HG02981 (cell line): ENCODE data around the gene RPS18.
"Not testable (repeated sequence)": the region's sequence is repeated elsewhere in the genome, so short reads cannot be mapped to it uniquely, and the experiment has no call there.

ENCODE experiments used
- ATAC-seq: cut with Tn5 transposase; IDR thresholded peaks from one replicate; pipeline ENCODE4 v1.9.1; 2021; ENCODE audit warnings: mild to moderate bottlenecking, moderate library complexity; ENCODE audit not compliant: unreplicated experiment

Gene RPS18

DNA sequence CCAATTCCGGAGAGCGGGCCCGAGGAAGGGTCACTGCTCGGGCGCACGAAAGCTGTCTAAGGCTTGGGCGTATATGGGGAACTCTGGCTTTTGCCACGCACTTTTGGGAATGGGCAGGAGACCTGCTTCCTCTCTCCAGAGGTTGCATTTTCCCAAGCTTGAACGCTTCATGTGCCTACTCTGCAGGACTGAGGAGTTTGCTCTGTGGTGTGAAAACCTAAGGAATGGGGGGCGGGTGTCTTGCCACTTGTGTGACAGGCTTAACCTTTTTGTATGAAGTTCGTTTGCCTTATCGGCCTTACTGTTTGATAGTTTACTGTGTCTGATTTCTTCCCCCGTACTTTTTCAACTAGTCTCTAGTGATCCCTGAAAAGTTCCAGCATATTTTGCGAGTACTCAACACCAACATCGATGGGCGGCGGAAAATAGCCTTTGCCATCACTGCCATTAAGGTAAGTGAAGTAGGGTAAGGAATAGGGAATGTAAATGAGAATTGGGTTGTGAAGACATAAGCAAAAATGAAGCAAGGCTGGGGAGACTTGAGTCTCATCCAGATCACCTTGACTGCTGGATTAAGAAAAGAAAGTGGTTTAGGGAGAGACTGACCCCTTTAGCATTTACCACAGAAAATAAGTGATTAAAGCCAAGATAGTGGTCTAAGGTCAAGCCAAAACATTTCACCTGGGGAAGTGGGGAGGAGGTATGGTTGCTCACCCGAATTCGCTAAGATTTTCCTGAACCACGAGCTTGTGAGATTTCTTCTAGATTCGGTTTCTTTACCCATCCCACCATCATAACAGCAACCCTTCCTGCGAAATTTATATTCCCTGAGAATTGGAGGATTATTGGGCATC, 627 bp downstream of the RPS18 start:
- peak; percentile 8 for ATAC-seq

DNA sequence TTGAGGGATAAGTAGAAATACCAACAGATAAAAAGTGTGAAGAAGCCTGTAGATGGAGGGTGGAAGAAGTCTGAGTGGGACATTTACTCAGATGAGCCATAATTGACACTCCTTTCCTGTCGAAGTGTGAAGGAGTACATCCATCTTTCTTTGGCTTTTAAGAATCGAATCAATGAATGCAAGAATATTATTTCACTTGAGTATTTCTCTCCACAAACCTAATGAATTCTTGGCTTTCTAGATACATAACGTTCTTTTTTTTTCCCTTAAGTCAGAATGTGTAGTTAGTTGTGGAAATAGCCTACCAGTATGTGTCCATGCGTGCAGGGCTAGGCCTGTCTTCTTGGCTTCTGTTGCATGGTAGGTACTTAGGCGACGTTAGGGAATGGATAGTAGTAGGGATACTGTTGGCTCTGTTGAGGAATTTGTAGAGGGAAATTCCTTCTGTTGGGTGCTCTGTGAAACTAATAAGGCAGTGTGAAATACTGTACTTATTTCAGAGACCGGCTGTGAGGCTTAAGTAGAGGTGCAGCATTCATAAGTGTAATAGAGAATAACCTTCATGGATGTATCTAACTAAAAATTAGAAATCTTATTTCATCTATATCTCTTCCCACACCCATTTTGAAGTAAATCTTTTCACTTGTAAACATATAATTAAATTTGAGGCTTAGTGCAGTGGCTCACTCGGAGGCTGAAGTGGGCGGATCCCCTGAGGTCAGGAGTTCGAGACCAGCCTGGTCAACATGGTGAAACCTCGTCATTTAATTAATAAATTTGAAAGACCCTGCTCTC, 1.5 kb downstream of the RPS18 start:
- ATAC-seq, result no peak

DNA sequence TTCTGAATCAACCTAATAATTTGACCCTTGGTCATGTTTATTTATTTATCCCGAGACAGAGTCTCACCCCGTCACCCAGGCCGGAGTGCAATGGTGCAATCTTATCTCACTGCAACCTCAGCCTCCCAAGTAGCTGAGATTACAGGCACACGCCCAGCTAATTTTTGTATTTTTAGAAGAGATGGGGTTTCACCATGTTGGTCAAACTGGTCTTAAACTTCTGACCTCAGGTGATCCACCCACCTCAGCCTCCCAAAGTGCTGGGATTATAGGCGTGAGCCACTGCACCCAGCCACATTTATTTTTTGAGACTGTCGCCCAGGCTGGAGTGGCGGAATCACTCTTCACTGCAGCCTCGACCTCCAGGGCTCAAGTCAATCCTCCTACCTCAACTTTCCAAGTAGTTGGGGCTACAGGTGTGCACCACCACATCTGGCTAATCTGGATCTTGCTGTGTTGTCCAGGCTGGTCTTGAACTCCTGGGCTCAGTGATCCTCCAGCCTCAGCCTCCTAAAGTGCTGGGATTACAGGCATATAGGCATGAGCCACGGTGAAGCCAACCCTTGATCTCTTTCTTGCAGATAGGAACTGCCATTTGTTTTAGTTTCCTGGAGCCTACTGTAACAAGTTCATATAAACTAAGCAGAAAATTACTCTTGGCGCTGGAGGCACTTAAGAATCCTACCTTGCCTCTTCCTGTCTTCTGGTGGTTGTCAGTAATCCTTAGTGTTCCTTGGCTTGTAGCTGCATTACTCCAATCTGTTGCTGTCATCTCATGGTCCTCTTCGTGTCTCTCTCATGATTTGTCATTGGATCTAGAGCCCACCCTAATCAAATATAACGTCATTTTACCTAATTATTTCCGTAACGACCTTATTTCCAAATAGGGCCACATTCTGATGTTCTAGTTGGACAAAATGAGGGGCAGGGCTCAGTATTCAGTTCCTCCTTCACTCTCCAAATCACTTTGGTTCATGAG, 2.3 kb downstream of the RPS18 start:
- ATAC-seq, result no peak

DNA sequence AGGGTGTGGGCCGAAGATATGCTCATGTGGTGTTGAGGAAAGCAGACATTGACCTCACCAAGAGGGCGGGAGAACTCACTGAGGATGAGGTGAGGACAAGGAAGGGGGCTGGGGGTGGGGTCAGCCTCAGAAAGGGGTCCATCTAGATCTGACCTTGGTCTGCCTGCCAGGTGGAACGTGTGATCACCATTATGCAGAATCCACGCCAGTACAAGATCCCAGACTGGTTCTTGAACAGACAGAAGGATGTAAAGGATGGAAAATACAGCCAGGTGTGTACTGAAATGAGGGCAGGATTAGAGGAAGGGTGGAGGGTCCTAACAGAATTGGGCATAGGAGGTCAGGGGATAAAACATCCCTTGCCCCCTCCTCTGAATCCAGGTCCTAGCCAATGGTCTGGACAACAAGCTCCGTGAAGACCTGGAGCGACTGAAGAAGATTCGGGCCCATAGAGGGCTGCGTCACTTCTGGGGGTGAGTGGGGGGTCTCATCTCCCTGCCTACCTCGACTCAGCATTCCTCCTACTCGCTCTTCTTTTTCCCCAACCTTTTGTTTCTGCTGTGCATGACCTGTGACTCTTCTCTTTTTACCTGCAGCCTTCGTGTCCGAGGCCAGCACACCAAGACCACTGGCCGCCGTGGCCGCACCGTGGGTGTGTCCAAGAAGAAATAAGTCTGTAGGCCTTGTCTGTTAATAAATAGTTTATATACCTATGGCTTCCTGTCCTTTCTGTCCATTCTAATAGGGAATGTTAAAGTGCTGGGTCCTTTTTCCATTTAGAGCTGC, 4.1 kb downstream of the RPS18 start:
- not testable (repeated sequence) for ATAC-seq

DNA sequence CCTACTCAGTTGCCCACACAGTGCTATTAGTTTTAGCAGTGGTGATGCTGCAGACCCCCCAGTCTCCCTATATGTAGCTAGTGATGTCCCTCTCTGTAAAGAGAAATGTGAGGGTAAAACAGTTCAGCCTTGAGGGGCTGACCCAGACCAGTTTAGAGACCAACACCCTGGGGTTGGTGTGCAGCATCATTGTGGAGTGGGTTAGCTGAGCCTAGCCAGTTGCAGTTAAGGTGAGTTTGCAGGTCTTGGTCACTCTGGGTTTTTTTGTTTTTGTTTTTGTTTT, 4.6 kb downstream of the RPS18 start:
- ATAC-seq, result no peak

DNA sequence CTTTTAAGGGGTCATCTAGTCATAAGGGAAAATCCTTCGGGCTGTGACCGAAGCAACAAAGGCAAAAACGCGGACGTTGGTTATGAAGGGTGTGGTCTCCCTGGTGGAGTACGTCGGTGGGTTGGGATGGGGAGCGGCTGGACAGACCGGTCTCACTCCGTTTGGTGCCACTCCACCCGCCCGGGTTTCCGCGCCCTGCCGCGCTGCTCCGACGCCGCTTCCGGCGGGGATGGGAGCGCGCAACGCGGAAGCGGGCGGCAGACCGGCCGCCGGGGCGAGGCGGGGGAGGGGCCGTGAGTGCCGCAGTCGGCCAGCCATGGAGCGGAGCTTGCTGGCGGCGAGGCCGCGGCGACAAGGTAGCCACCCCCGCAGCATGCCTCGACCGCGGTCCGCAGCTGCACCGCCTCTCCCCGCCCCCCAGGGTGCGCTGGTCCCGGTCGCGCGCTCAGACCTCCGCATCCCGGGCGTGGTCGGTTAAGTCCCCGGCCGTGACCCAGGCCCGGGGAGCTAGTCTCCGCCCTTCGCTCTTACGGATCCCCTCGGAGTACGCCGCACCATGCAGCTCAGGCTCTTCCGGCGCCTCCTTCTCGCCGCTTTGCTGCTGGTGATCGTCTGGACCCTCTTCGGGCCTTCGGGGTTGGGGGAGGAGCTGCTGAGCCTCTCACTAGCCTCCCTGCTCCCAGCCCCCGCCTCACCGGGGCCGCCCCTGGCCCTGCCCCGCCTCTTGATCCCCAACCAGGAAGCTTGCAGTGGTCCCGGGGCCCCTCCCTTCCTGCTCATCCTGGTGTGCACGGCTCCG, 5.2 kb downstream of the RPS18 start, which contains the start of gene B3GALT4:
TSS of gene B3GALT4 (plus strand) at position 260 of the 799 bp plus-strand sequence. CDS start at position 557, 297 bp downstream.
- ATAC-seq, result no peak

DNA sequence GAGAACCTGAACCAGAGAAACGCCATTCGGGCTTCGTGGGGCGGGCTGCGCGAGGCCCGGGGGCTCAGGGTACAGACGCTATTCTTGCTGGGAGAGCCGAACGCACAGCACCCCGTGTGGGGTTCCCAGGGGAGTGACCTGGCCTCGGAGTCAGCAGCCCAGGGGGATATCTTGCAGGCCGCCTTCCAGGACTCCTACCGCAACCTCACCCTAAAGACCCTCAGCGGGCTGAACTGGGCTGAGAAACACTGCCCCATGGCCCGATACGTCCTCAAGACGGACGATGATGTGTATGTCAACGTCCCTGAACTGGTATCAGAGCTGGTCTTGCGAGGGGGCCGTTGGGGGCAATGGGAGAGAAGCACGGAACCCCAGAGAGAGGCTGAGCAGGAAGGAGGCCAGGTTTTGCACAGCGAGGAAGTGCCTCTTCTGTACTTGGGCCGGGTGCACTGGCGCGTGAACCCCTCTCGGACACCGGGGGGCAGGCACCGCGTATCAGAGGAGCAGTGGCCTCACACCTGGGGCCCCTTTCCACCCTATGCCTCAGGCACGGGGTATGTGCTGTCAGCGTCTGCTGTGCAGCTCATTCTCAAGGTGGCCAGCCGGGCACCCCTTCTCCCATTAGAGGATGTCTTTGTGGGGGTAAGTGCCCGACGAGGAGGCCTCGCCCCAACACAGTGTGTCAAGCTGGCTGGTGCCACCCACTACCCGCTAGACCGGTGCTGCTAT, 6.0 kb downstream of the RPS18 start:
- ATAC-seq, result no peak

DNA sequence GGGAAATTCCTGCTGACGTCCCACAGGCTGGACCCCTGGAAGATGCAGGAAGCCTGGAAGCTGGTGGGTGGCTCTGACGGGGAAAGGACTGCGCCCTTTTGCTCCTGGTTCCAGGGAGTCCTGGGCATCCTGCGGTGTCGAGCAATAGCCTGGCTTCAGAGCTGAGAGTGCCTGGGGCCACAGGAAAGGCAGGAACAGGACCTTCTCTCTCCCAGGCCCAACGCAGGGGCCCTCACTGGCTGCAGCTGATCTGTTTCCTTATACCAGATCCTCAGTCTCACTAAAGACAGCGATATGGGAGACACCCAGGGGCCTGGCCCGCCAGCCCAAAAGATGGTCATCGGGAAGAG, 6.5 kb downstream of the RPS18 start:
- no peak for ATAC-seq

DNA sequence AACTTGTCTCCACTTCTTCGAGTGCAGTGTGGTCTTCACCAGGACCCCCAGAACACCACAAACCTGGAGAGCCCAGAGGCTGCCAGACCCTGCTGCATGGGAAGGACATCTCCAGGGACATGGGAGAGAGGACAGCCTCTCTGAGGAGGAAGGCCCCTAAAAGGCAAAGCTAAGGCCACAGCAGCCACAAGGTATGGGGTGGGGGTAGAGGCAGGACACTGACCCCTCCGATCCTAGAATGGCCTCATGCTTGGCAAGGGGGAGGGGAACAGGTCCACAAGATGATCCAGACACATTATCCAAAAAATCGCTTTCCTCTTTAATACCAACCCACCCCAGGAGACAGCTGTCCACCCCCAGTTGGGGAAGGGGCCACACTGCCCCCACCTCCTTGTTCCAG, 6.9 kb downstream of the RPS18 start:
- no peak for ATAC-seq

DNA sequence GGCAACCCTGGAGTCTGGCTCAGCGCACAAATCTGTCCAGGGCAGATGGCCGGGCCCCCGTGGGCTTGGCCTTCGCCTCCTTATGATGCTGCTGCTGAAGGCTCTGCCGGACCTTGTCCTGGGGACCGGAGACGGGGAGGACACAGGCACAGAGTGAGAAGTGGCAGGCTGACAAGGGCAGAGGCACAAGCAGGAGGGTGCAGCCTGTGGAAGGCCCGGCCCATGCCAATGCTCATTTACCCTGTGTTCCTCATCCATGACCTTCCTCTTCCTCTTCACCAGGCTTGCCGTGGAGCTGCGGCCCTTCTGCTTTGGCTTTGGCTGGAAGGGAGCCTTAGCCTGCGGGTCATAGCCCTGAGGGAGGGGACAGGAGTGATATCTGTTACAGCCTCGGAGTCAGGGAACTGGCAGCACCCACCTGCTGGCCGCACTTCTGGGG, 7.4 kb downstream of the RPS18 start:
- no peak for ATAC-seq

DNA sequence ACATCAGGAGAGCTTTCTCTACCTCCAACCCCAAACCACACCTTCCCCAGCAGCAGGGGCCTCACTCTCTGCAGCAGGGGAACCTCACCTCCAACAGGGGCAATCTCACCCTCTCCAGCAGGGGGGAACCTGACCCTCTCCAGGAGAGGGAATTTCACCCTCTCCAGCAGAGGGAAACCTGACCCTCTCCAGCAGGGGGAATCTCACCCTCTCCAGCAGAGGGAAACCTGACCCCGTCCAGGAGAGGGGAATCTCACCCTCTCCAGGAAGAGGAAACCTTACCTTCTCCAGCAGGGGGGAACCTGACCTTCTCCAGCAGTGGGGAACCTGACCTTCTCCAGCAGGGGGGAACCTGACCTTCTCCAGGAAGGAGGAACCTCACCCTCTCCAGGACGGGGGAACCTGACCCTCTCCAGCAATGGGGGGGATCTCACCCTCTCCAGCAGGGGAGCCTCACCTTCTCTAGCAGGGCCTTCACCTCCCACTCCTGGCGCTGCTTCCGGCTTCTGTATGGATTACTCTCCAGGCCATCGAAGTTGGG, 8.2 kb downstream of the RPS18 start:
- ATAC-seq, result no peak

DNA sequence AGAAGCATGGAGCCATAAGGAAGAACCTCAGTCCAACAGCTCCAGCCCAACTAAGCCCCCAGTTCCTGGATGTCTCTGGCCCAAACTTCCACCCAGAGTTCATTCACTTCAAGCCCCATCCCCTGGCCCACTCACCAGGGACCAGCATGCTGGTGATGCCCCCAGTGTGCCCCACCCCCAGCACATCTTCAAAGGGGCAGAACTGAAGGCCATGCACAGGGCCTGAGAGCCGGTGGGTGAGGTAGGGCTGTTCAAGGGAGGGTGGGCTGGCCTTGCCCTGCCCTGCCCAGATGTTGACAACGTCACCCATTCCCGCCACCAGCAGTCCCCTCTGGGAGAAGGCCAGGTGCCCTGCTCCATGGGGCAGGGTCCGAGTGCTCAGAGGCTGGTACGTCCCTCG, 8.7 kb downstream of the RPS18 start:
- no peak for ATAC-seq

DNA sequence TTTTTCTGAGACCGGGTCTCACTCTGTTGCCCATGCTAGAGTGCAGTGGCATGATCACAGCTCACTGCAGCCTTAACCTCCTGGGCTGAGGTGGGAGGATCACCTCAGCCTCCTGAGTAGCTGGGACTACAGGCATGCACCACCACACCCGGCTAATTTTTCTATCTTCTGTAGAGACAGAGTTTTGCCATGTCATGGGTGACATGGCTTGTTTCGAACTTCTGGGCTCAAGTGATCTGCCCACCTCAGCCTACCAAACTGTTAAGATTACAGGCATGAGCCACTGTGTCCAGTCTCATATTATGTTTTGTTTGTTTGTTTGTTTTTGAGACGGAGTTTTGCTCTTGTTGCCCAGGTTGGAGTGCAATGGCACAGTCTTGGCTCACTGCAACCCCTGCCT, 13.3 kb downstream of the RPS18 start:
- not testable (repeated sequence) for ATAC-seq

DNA sequence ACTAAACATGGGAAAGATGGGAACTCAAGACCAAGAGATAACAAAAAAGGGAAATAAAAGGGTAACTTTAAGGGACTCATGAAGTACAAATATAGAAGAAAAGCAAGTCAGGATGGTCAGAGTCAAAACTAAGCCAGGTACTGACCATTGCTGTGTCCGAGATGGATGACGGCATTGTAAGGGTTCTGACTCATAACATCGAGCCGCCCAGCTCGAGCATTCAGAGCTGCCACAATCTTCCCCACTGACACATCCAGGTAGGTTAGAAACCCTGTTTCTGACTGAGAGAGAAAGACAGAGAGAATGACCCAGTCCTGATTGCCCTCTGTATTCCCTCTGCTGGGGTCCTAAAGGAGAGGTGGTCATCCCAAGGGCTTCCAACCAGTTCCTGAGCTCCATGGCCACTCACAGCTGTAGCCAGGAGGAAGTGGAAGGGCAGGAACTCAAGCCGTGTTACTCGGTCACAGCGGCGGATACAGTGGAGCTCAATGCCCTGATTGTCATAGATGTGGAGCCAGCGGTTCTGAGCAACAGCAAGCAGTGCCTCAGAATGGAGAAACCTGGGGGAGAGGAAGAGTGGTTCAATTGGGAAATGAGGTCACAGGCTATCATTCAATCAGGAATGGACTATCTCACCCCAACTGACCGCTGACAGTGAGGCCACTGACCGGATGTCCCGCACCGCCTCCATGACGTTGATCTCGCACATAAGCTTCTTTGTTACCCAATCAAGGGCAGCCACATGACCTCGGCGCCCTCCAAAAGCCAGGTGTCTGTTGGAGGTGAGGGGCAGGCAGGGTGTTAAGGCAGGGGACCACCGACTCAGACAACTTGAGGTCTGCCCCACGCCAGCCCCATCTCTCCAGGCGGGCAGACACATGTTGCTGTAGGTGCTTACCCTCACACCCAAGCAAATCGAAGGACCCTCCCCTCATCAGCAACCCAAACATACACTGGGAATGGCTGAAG, 15.4 kb downstream of the RPS18 start:
- ATAC-seq, result no peak

DNA sequence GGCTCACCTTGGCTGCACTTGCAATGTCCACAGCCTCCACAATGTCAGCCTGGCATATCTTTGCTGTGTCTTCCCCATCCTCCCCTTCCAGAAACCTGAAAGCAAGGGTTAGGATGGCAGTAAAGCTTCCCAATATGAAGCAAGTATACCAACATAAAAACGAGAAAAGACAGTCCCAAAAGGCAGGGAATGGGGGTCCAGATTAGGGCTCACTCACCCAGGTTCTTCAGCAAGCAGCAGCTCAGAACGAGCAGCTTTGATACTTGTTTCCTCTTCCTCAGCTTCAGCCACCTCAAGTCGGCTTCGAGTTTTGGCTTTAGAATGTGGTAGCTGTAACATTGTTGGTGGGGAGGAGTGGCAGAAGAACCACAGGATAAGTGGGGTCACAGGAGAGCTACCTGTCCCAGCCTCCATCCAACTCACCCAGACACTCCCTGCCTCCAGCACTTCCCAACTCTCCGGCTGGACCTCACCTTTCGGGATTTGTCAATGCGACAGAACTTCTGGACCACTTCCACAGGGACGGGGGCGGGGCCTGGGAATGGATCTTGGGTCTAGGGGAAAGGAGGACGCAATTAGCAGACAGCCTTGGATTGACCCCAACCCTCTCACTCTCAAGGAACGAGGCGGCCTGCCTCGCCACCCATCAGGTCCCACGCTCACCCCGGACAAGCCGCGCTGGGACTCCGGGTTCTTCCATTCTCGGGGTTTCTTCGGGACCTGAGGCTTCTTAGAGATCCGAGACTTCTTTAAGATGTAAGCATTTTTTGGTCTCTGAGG, 16.5 kb downstream of the RPS18 start:
- ATAC-seq, result no peak

DNA sequence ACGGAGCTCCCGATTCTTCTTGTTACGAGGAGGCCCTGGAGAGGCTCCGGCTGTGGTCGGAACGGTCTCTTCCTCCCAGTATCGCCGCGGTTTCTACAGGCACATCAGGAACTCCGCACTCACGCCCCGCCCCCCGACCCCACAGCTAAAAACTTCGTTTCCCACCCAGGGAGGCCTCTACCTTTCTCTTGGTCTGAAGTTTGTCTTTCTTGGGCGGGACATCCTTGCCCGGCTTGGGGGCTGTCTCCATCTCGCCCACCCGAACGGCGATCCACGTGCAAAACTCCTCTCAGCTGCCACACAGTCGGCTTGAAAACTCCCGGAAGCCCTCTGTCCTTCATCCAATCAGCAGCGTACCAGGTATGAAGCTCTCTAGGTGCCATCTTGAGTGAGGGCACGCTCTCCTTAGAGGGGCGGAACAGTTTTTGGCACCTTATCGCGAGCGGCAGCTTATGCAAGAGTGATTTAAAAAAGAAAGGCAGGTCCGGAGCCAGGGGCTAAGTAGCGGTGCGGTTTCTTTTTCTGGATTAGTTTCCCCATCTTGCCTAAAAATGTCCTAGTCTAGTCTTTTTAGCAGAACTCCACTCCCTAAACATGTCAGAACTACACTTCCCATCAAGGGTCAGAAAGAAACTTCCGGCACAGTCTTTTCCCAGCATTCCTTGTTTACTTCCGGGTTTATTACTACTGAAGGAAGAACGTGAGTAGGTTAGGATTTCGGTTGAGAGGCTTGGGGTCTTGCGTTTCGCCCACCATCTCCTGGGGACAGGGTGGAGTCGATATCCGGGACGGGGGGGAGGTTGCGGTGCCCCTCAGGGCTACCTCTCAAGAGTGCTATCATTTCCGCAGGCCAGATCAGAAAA, 17.3 kb downstream of the RPS18 start, which contains the start of the genes PFDN6 and WDR46:
TSS of gene PFDN6 (plus strand) at position 681 of the 863 bp plus-strand sequence. CDS start 256 bp downstream, outside the sequence.
TSS of gene WDR46 (minus strand) at position 319 of the 863 bp plus-strand sequence. CDS start at position 250, 69 bp downstream.
- peak; percentile 80 for ATAC-seq
